HCT116 (cell line): Measurements from ENCODE around the gene SLC16A11.
A peak's percentile ranks its signal among the peaks of the same experiment; 100 is the strongest.

Experiments
- CTCF ChIP-seq, 3 experiments: fragments of 200-600 bp in 1 of 3; sonication (generic) in 1 of 3; IDR thresholded peaks in 2 of 3; conservative IDR thresholded peaks in 1 of 3; 2 replicates each; pipeline ENCODE4 v1.5.1; 2012 to 2017; ENCODE audit warnings: low read depth in 2 of 3, low read length in 2 of 3, antibody characterized with exemption in 1 of 3, borderline replicate concordance in 1 of 3, control low read depth in 1 of 3, mild to moderate bottlenecking in 1 of 3, mixed read lengths in 1 of 3, mixed run types in 1 of 3, moderate library complexity in 1 of 3; ENCODE audit not compliant: insufficient read depth in 1 of 3
- EZH2 ChIP-seq: fragments of 200-600 bp; sonication (generic); IDR thresholded peaks from 2 replicates; pipeline ENCODE4 v1.6.1; 2017; ENCODE audit warnings: antibody characterized with exemption, mixed run types
- FOSL1 ChIP-seq: IDR thresholded peaks from 2 replicates; pipeline ENCODE4 v1.6.1; 2012; ENCODE audit warnings: low read depth
- POLR2A ChIP-seq: IDR thresholded peaks from 2 replicates; pipeline ENCODE4 v1.7.0; 2011; ENCODE audit warnings: borderline replicate concordance; ENCODE audit not compliant: insufficient read depth, insufficient read length; ENCODE audit errors: extremely low read depth
- POLR2AphosphoS5 ChIP-seq: IDR thresholded peaks from 2 replicates; pipeline ENCODE4 v1.6.1; 2011; ENCODE audit warnings: mild to moderate bottlenecking, low read depth, low read length, moderate library complexity
- SP1 ChIP-seq: IDR thresholded peaks from 2 replicates; pipeline ENCODE4 v1.6.1; 2012; ENCODE audit warnings: low read depth
- TCF7L2 ChIP-seq: IDR thresholded peaks from 2 replicates; pipeline ENCODE4 v1.7.0; 2011; ENCODE audit warnings: borderline replicate concordance, inconsistent platforms; ENCODE audit not compliant: insufficient read depth, insufficient read length; ENCODE audit errors: extremely low read depth
- YY1 ChIP-seq: IDR thresholded peaks from 2 replicates; pipeline ENCODE4 v1.6.1; 2011; ENCODE audit warnings: low read length, low read depth, moderate library complexity, mild to moderate bottlenecking; ENCODE audit not compliant: insufficient replicate concordance; ENCODE audit errors: extremely low read depth
- TF ChIP-seq, protein P1 (sequence below): IDR thresholded peaks from 2 replicates; pipeline ENCODE4 v1.6.1; 2012; ENCODE audit warnings: low read depth
- TF ChIP-seq, protein P2 (sequence below): IDR thresholded peaks from 2 replicates; pipeline ENCODE4 v1.6.1; 2012
- TF ChIP-seq, protein P3 (sequence below): IDR thresholded peaks from 2 replicates; pipeline ENCODE4 v1.6.1; 2012

GRCh38 chr17:7034955-7035590 is 8.8 kb downstream of the SLC16A11 start:
- TF ChIP-seq POLR2A (no peak), CTCF (IDR thresholded peaks at IDR 0.05 in 2 of 3, conservative IDR thresholded peaks at IDR 0.05 in 1 of 3; ENCODE audit: borderline replicate concordance in 1 of 3, insufficient read depth in 1 of 3, low read depth in 2 of 3, low read length in 2 of 3) (no peak), POLR2AphosphoS5 (peak; percentile 8; the same call in 1 of the 2 replicates), SP1 (no peak), YY1 (no peak), TCF7L2 (no peak), EZH2 (no peak), FOSL1 (no peak)
- TF ChIP-seq, protein P1, sequence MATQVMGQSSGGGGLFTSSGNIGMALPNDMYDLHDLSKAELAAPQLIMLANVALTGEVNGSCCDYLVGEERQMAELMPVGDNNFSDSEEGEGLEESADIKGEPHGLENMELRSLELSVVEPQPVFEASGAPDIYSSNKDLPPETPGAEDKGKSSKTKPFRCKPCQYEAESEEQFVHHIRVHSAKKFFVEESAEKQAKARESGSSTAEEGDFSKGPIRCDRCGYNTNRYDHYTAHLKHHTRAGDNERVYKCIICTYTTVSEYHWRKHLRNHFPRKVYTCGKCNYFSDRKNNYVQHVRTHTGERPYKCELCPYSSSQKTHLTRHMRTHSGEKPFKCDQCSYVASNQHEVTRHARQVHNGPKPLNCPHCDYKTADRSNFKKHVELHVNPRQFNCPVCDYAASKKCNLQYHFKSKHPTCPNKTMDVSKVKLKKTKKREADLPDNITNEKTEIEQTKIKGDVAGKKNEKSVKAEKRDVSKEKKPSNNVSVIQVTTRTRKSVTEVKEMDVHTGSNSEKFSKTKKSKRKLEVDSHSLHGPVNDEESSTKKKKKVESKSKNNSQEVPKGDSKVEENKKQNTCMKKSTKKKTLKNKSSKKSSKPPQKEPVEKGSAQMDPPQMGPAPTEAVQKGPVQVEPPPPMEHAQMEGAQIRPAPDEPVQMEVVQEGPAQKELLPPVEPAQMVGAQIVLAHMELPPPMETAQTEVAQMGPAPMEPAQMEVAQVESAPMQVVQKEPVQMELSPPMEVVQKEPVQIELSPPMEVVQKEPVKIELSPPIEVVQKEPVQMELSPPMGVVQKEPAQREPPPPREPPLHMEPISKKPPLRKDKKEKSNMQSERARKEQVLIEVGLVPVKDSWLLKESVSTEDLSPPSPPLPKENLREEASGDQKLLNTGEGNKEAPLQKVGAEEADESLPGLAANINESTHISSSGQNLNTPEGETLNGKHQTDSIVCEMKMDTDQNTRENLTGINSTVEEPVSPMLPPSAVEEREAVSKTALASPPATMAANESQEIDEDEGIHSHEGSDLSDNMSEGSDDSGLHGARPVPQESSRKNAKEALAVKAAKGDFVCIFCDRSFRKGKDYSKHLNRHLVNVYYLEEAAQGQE = no peak
- TF ChIP-seq, protein P2, sequence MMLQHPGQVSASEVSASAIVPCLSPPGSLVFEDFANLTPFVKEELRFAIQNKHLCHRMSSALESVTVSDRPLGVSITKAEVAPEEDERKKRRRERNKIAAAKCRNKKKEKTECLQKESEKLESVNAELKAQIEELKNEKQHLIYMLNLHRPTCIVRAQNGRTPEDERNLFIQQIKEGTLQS = no peak
- TF ChIP-seq, protein P3, sequence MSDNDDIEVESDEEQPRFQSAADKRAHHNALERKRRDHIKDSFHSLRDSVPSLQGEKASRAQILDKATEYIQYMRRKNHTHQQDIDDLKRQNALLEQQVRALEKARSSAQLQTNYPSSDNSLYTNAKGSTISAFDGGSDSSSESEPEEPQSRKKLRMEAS = no peak
